MM.1S (cell line): ENCODE data around the gene NTM.

ENCODE experiments used
- DNase-seq: peaks from one replicate; pipeline ENCODE4 v3.0.0-alpha.2; 2015
- H2AFZ ChIP-seq: fragments of 300-600 bp; sonication (generic); 2 replicates; pipeline ENCODE4 v1.6.0; 2016; ENCODE audit warnings: antibody characterized with exemption, low read length
- H3F3A ChIP-seq: fragments of 300-600 bp; sonication (generic); 2 replicates; pipeline ENCODE4 v1.6.1; 2016; ENCODE audit warnings: mild to moderate bottlenecking, antibody characterized with exemption, low read length, moderate library complexity, mixed read lengths; ENCODE audit not compliant: insufficient read depth
- H3K27ac ChIP-seq: fragments of 300-600 bp; sonication (generic); 2 replicates; pipeline ENCODE4 v1.5.1; 2016; ENCODE audit warnings: mild to moderate bottlenecking, low read length
- H3K27me3 ChIP-seq: fragments of 300-600 bp; sonication (generic); replicated peaks from 2 replicates; pipeline ENCODE4 v1.6.0; 2016; ENCODE audit warnings: low read length; ENCODE audit not compliant: insufficient read depth
- H3K36me3 ChIP-seq: fragments of 300-600 bp; sonication (generic); replicated peaks from 2 replicates; pipeline ENCODE4 v1.6.1; 2016; ENCODE audit warnings: mild to moderate bottlenecking, low read length, mixed read lengths; ENCODE audit not compliant: insufficient read depth
- H3K4me1 ChIP-seq: fragments of 300-600 bp; sonication (generic); 2 replicates; pipeline ENCODE4 v1.6.1; 2016; ENCODE audit warnings: low read length, mixed read lengths
- H3K4me2 ChIP-seq: fragments of 300-600 bp; sonication (generic); 2 replicates; pipeline ENCODE4 v1.6.0; 2016; ENCODE audit warnings: low read depth, low read length
- H3K4me3 ChIP-seq: fragments of 300-600 bp; sonication (generic); 2 replicates; pipeline ENCODE4 v1.5.1; 2016; ENCODE audit warnings: low read length, mixed read lengths
- H3K79me2 ChIP-seq: fragments of 300-600 bp; sonication (generic); 2 replicates; pipeline ENCODE4 v1.6.1; 2016; ENCODE audit warnings: mixed run types, low read length, mixed read lengths
- H3K9ac ChIP-seq: fragments of 300-600 bp; sonication (generic); 2 replicates; pipeline ENCODE4 v1.6.1; 2016; ENCODE audit warnings: low read length, mixed read lengths
- H3K9me2 ChIP-seq: fragments of 300-600 bp; sonication (generic); replicated peaks from 2 replicates; pipeline ENCODE4 v1.6.1; 2016; ENCODE audit warnings: mild to moderate bottlenecking, low read length, mixed read lengths; ENCODE audit not compliant: insufficient read depth
- H3K9me3 ChIP-seq: fragments of 300-600 bp; sonication (generic); replicated peaks from 2 replicates; pipeline ENCODE4 v1.6.1; 2016; ENCODE audit warnings: mild to moderate bottlenecking, low read length, mixed read lengths; ENCODE audit not compliant: insufficient read depth
- H4K20me1 ChIP-seq: fragments of 300-600 bp; sonication (generic); 2 replicates; pipeline ENCODE4 v1.6.1; 2016; ENCODE audit warnings: mild to moderate bottlenecking, low read length, moderate library complexity, mixed read lengths; ENCODE audit not compliant: insufficient read depth
- CTCF ChIP-seq: fragments of 300-600 bp; sonication (generic); IDR thresholded peaks from 2 replicates; pipeline ENCODE4 v1.5.1; 2016; ENCODE audit warnings: antibody characterized with exemption, low read length, mixed read lengths
- EZH2 ChIP-seq: fragments of 300-600 bp; sonication (generic); optimal IDR thresholded peaks from 2 replicates; pipeline ENCODE3; 2017; ENCODE audit warnings: low read depth, mild to moderate bottlenecking, antibody characterized with exemption, low read length, mixed read lengths
- EZH2phosphoT487 ChIP-seq: fragments of 300-600 bp; sonication (generic); IDR thresholded peaks from 2 replicates; pipeline ENCODE4 v1.6.1; 2018; ENCODE audit warnings: antibody characterized with exemption, low read length

Gene NTM

DNA sequence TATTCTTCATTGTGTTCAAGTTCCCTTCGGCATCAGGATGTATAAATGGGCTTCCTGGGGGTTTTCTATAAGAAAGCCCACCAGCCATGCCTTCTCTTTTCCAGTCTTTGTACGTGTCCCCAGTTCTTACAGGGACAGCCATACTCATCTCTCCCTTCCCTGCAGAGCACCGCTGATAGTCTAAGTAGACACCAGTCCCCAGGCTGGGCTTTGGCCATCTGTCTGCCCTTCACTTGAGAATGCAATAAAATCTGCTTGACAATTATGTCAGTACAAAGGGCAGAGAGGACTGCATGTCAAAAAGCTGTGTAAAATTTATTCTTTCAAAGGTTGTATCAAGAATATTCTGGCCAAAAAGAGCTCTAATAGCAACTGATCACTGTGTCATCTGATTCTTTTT is 27.3 kb downstream of the NTM start:
- no peaks in the 10 kb centered on the region for H3K79me2 ChIP-seq
- H4K20me1 ChIP-seq, result no peaks in the 10 kb centered on the region
- TF ChIP-seq CTCF (no peak), EZH2phosphoT487 (no peak), EZH2 (no peak)
- DNase-seq, result no peak
- no peaks in the 10 kb centered on the region for H3K36me3 ChIP-seq
- H3K4me3 ChIP-seq, result no peak overlapping the region
- H3K27me3 ChIP-seq, result no peaks in the 10 kb centered on the region
- no peaks in the 10 kb centered on the region for H3K4me1 ChIP-seq
- no peak overlapping the region for H3K27ac ChIP-seq
- no peaks in the 10 kb centered on the region for H3F3A ChIP-seq
- H2AFZ ChIP-seq, result no peak overlapping the region
- no peaks in the 10 kb centered on the region for H3K9me3 ChIP-seq
- no peaks in the 10 kb centered on the region for H3K9me2 ChIP-seq
- no peak overlapping the region for H3K4me2 ChIP-seq
- H3K9ac ChIP-seq, result no peak overlapping the region

DNA sequence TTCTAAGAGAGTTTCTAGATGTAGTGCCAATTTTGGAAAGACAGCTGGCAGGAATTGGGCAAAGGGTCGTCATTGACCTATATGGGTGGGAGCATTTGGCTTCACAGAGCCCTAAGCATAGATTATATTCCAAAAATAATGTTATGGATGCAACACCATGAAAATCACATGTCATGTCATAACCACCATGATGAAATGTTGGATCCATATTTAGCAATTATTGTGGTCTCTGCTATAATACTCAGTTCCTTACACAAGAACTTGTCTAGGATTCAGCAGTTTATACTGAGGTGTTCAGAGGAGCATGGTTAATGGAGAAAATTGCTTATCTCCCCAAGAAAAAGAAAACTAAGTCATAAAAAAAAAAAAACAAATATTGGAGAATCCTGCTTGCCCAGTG is 31.6 kb downstream of the NTM start:
- no peaks in the 10 kb centered on the region for H4K20me1 ChIP-seq
- TF ChIP-seq EZH2 (no peak), CTCF (no peak), EZH2phosphoT487 (no peak)

DNA sequence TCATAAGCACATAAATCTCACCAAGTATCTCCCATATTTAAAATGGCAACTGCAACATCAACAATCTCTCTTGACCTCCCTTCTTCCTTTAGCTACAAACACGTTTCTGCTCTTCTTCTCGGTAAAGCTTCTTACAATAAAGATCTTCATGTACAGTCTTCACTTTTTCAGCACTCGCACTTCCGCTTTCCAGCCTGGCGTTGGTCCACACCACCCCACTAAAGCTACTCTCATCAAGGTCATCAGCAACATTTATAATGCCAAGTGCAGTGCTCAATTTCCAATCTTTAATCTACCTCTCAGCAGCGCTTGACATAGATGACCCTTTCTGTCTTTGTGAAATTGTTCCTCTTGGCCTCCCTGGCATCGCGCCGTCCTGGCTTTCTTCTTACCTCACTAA is 33.6 kb downstream of the NTM start:
- no peak overlapping the region for H2AFZ ChIP-seq
- no peaks in the 10 kb centered on the region for H3K9me3 ChIP-seq

More for the DNA sequence above, 31.6 kb downstream of the NTM start:
- no peaks in the 10 kb centered on the region for H3K9me2 ChIP-seq
- no peaks in the 10 kb centered on the region for H3K9me3 ChIP-seq
- no peaks in the 10 kb centered on the region for H3K79me2 ChIP-seq
- no peaks in the 10 kb centered on the region for H3K4me1 ChIP-seq
- H3K27ac ChIP-seq, result no peak overlapping the region
- H3F3A ChIP-seq, result no peaks in the 10 kb centered on the region
- no peak overlapping the region for H2AFZ ChIP-seq
- no peak overlapping the region for H3K4me2 ChIP-seq
- no peaks in the 10 kb centered on the region for H3K36me3 ChIP-seq
- H3K4me3 ChIP-seq, result no peak overlapping the region
- H3K27me3 ChIP-seq, result no peaks in the 10 kb centered on the region
- no peak overlapping the region for H3K9ac ChIP-seq
- DNase-seq, result no peak

More for the DNA sequence above, 33.6 kb downstream of the NTM start:
- H3F3A ChIP-seq, result no peaks in the 10 kb centered on the region
- no peaks in the 10 kb centered on the region for H3K36me3 ChIP-seq
- DNase-seq, result no peak
- H3K79me2 ChIP-seq, result no peaks in the 10 kb centered on the region
- no peaks in the 10 kb centered on the region for H4K20me1 ChIP-seq
- H3K4me3 ChIP-seq, result no peak overlapping the region
- H3K4me1 ChIP-seq, result peaks cover 5% of the 10 kb centered on the region
- no peak overlapping the region for H3K4me2 ChIP-seq
- H3K9me2 ChIP-seq, result no peaks in the 10 kb centered on the region
- TF ChIP-seq CTCF (no peak), EZH2phosphoT487 (no peak), EZH2 (no peak)
- H3K9ac ChIP-seq, result no peak overlapping the region
- no peaks in the 10 kb centered on the region for H3K27me3 ChIP-seq
- no peak overlapping the region for H3K27ac ChIP-seq
